ENCODE results near the gene ADARB2.

The ADARB2 gene

DNA sequence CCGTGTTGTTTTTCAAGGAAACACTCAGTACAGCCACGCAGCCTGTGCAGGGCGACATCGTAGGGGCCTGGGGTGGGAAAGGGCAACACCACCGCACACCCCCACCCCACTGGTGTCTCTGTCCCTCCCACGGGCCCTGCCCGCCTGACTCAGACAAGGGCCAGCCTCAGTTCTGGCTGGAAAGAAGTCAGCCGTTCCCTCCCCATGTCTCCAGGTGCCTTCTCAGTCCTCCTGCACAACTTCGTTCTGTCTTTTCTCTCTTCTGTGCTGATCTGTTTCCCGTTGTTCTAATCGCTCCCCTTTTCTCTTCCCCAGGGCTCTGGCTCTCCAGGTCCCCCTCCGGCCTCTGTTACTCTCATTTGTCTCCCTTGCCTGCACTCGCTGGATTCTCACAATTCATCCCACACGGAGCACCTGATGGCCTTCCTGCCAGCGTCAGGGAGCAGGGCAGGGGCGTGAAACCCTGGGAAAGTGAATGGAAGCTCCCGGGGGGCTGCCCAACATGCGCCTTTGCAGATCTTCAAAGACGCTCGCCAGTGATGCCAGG is 583.4 kb downstream of the ADARB2 start:
- POLR2A ChIA-PET, result no interaction called here

DNA sequence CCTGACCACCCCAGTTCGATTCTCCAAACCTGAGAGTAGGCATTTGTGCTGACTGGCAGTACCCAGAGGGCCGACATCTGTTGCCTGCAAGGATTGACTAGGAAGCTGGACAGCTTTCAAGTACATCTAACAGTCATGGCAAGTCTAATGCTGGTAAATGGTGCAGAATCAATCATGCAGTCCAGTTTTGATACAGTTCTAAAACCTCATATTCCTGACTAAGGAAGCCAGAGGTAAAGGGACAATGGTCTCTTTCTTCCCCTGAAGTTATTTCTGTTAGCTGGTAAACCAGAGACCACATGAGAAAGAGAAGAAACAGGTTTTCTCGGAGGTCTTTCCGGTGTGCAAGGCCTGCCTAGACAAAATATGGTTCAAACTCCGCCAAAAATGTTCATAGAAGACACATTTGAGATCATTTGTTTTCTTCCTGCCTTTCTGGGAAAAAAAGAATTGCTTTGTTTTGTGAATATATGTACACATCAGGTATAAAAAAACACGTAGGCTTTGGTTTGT is 584.0 kb downstream of the ADARB2 start:
- ChIA-PET CTCF (no interaction called here), POLR2A (no interaction called here)
- H3K4me3 ChIP-seq (ENCODE audit: low read depth, low read length), result no peak overlapping the region
- TF ChIP-seq, protein P1, sequence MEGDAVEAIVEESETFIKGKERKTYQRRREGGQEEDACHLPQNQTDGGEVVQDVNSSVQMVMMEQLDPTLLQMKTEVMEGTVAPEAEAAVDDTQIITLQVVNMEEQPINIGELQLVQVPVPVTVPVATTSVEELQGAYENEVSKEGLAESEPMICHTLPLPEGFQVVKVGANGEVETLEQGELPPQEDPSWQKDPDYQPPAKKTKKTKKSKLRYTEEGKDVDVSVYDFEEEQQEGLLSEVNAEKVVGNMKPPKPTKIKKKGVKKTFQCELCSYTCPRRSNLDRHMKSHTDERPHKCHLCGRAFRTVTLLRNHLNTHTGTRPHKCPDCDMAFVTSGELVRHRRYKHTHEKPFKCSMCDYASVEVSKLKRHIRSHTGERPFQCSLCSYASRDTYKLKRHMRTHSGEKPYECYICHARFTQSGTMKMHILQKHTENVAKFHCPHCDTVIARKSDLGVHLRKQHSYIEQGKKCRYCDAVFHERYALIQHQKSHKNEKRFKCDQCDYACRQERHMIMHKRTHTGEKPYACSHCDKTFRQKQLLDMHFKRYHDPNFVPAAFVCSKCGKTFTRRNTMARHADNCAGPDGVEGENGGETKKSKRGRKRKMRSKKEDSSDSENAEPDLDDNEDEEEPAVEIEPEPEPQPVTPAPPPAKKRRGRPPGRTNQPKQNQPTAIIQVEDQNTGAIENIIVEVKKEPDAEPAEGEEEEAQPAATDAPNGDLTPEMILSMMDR (IDR thresholded peaks at IDR 0.05; ENCODE audit: insufficient read depth, low read length, missing control alignments), result no peak
- DNase-seq (ENCODE audit: low read depth, low spot score), result no peak

More for the DNA sequence above, 583.4 kb downstream of the ADARB2 start:
- DNase-seq (ENCODE audit: low read depth, low spot score), result no peak
- TF ChIP-seq, protein P1 (IDR thresholded peaks at IDR 0.05; ENCODE audit: insufficient read depth, low read length, missing control alignments), result no peak
- CTCF ChIA-PET, result no interaction called here
- no peak overlapping the region for H3K4me3 ChIP-seq (ENCODE audit: low read depth, low read length)

DNA sequence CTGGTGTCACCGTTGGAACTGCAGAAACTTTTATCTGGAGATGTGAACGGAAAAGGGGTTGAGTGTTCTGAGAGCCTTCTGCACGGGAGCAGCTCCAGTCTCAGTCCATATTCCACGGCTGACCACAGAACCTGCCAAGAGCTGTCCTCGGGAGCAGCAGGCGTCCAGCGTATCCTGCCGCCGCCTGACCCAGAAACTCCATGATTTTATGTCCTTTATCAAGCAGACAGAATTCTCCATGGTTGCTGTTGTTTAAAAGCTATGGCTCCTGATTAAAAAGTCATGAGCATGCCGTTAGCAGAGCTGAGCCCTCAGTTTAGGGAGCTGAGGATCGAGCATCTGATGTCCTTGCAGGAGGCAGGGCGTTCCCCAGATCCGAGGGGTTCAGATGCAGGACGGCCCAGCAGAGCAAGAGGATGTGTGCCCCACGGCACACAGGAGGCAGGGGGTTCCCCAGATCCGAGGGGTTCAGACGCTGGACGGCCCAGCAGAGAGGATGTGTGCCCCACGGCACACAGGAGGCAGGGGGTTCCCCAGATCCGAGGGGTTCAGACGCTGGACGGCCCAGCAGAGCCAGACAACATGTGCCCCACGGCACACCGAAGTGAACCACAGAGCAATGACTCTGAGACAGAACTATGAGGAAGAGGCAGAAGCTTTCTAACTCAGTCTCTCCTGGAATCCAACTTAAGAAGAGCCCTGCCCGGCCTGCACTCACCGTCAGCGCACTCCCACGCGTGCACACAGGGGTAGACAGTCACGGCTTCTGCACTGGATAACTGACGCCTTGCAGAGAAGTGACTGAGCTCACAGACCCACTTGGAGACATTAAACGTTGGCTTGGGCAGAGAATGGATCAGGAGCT is 584.7 kb downstream of the ADARB2 start:
- DNase-seq (ENCODE audit: low read depth, low spot score), result no peak
- POLR2A ChIA-PET, result no interaction called here
- H3K4me3 ChIP-seq (ENCODE audit: low read depth, low read length), result no peak overlapping the region
- CTCF ChIA-PET, result no interaction called here
- TF ChIP-seq, protein P1 (IDR thresholded peaks at IDR 0.05; ENCODE audit: insufficient read depth, low read length, missing control alignments), result no peak

DNA sequence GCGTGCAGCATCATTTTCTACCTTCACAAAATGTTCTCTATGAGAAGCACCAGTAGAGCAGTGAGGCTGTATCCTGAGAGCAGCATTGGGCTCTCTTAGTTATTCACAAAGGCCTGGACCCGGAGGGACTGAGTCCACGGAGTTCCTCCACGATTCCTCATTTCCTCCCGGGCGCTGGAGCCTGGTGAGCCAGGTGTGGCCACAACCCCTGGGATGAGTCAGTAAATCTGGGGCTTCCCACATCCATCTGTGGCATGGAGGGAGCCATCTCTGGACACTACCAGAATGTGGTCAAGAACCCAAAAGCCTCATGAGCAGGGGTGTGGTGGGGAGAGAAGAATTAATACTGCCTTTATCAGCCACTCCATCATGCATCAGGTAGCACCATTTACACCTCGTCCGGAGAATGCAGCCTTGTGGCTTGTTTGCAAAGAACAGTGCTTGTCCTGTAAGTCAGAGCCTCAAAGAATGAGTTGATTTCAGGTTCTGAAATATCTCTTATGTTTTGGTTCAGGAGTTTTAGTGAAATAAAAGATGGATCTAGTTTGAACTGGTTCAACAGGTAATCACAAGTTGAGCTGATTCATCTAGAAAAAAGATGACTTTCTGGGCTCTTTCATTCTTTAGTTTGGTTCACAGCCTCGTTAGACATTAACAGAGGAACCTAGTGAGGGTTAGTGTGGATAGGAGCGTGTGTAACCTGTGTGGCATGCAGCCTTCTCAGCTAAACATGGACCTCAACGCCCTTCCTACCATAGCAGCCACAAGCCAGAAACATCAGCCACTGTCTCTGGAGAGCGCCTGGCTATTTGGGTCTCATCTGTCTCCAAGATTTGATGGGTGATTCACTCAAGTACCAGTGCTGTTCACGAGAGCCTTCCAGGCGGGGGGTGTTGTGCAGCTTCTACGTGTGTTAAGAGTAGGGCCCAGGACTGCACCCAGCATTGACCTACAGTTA is 586.0 kb downstream of the ADARB2 start:
- H3K4me3 ChIP-seq (ENCODE audit: low read depth, low read length), result no peak overlapping the region
- no peak for DNase-seq (ENCODE audit: low read depth, low spot score)
- CTCF ChIA-PET, result no interaction called here
- POLR2A ChIA-PET, result no interaction called here
- TF ChIP-seq, protein P1 (IDR thresholded peaks at IDR 0.05; ENCODE audit: insufficient read depth, low read length, missing control alignments), result no peak

DNA sequence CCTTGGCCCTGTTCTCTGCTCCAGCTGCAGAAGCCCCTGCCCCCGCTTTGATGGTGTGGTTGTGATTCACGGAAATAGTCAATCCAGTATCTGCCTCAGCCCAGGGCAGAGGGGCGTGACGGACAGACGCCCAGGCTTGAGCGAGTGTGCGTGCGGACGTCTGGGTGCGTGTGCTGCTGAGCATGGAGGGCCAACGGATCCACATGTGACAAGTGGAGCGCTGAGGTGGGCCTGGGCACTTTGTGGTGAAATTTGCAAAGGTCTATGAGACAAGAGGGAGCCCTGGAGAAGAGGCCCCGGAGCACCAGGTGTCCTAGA is 586.7 kb downstream of the ADARB2 start:
- DNase-seq (ENCODE audit: low read depth, low spot score), result no peak
- ChIA-PET CTCF (no interaction called here), POLR2A (no interaction called here)
- no peak overlapping the region for H3K4me3 ChIP-seq (ENCODE audit: low read depth, low read length)
- TF ChIP-seq, protein P1 (IDR thresholded peaks at IDR 0.05; ENCODE audit: insufficient read depth, low read length, missing control alignments), result no peak

All from AG04449 (cell line).